NB4 (cell line): ENCODE results near the gene EFCAB14.

Source experiments
- DNase-seq: peaks from one replicate; pipeline ENCODE4 v3.0.0; 2010; ENCODE audit warnings: low read depth
- H3K4me3 ChIP-seq: one replicate; pipeline ENCODE4 v1.5.1; 2011; ENCODE audit warnings: mild to moderate bottlenecking, low read depth, low read length, moderate library complexity
- CTCF ChIP-seq: IDR thresholded peaks from one replicate; pipeline ENCODE4 v1.5.1; 2012; ENCODE audit warnings: low read depth, low read length
- MAX ChIP-seq: IDR thresholded peaks from 2 replicates; pipeline ENCODE4 v1.6.1; 2011; ENCODE audit warnings: low read depth, low read length
- MYC ChIP-seq: IDR thresholded peaks from 2 replicates; pipeline ENCODE4 v1.6.1; 2011; ENCODE audit warnings: low read depth, low read length
- POLR2A ChIP-seq: IDR thresholded peaks from 2 replicates; pipeline ENCODE4 v1.6.1; 2011; ENCODE audit warnings: mild to moderate bottlenecking; ENCODE audit not compliant: insufficient read length; ENCODE audit errors: extremely low read depth

EFCAB14 gene

GRCh38 chr1:46679789-46680573, 38.9 kb downstream of the EFCAB14 start:
- no peak for DNase-seq
- TF ChIP-seq POLR2A, result no peak
- TF ChIP-seq CTCF, result no peak
- no peak for TF ChIP-seq MYC
- no peak for TF ChIP-seq MAX
- no peak overlapping the region for H3K4me3 ChIP-seq

DNA sequence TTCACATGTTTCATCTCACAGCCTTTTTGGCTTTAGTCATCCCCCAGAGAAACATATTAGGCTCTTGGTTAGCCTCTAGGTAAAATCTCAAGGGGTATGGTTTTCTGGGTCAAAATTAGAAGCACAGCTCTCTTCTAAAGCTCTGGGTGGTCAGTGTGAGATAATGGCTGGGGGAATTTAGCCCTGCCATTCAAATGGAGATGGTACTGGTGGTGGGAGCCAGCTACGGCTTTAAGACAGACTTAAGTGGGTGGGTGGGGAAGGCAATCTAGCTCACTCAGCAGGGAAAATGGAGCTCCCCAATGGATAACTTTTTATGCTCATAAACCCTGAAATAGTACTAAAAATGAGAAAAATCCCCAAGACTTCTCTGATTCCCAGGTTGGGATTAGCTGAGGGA, 41.6 kb downstream of the EFCAB14 start:
- H3K4me3 ChIP-seq, result no peak overlapping the region
- no peak for DNase-seq
- no peak for TF ChIP-seq MYC
- TF ChIP-seq MAX, result no peak
- TF ChIP-seq POLR2A, result no peak
- TF ChIP-seq CTCF, result no peak

DNA sequence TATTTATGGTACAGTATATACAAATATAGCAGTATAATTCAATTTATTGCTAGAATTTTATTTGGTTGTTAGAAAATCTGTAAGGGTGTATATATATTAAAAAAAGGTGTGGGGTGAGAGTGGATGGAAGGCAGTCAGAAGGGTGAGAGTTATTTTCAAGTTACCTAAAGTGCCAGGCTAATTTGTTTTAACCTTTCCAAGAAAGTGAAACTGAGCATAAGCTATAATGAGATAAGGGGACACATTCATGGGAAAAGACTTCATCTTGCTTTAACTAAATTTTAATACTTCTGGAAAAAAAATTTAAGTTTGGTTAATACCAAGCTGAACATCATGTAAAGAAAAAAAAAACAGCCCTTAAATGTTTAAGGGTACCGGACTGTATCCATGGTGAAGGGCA, 42.4 kb downstream of the EFCAB14 start:
- TF ChIP-seq MAX (no peak), POLR2A (no peak), MYC (no peak), CTCF (no peak)
- DNase-seq, result no peak
- H3K4me3 ChIP-seq, result no peak overlapping the region

DNA sequence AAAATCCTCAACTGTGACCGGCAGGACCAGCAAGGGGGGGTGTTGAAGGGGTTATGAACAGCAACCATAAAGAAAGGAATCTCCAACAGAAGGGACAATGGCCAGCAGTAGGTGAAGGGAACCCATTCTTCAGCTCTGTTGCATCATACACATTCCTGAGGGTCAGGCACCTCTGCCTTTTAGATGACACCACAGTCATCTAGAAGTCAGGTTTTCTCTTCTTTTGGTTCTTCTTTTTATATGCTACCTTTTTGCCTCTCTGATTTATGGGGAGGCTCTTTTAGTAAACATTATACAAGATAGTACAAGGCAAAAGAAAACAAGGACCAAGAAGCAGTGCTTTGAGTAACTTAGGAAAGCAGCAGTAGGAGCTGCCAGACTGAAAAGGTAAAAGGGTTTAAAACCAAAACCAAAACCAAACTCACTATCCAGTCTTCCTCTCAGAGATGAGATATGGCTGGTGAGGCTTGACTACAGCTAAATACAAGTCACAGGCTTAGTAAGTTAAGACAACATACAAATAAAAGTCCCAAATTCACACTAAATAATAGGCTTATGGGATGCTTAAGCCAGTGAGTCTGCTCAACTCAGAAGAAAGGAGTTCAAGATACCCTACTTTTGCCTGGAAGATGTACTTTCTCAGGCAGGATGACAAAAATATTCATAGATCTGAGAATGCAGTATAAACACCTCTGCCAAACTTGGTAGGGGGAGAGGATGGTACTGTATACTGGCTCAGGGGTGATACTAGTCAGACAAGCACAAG, 43.2 kb downstream of the EFCAB14 start:
- H3K4me3 ChIP-seq, result no peak overlapping the region
- TF ChIP-seq MAX, result no peak
- no peak for TF ChIP-seq POLR2A
- no peak for TF ChIP-seq MYC
- TF ChIP-seq CTCF, result no peak
- DNase-seq, result no peak

GRCh38 chr1:46673749-46674182, 45.1 kb downstream of the EFCAB14 start:
- no peak for TF ChIP-seq CTCF
- TF ChIP-seq MAX, result no peak
- no peak for TF ChIP-seq MYC
- TF ChIP-seq POLR2A, result no peak
- DNase-seq, result peak; percentile 5
- no peak overlapping the region for H3K4me3 ChIP-seq
